K562 (cell line): ENCODE data around the gene KRTAP1-5.

Experiments
- ATF1 ChIP-seq, 2 experiments: fragments of 450-650 bp in 1 of 2; IDR thresholded peaks; 2 replicates each; pipeline ENCODE4 v1.6.1; 2016; ENCODE audit warnings: missing compliant biosample characterization in 1 of 2, missing genetic modification characterization in 1 of 2
- BRCA1 ChIP-seq, 2 experiments: fragments of 450-650 bp in 1 of 2; sonication (generic) in 1 of 2; formaldehyde crosslinking in 1 of 2; IDR thresholded peaks; 2 replicates each; pipeline versions ENCODE4 v1.5.0 to v1.6.1; 2017 to 2020; ENCODE audit warnings: mild to moderate bottlenecking in 1 of 2, missing genetic modification reagents in 1 of 2
- CTCF ChIP-seq, 3 experiments: IDR thresholded peaks in 2 of 3; conservative IDR thresholded peaks in 1 of 3; 2 replicates each; pipeline ENCODE4 v1.5.1; 2011 to 2012; ENCODE audit warnings: low read length in 3 of 3, mild to moderate bottlenecking in 3 of 3, control low read depth in 2 of 3, improper control_type of control experiment in 1 of 3, inconsistent platforms in 1 of 3, low read depth in 1 of 3, mixed read lengths in 1 of 3, moderate library complexity in 1 of 3; ENCODE audit not compliant: insufficient read depth in 2 of 3
- JUN ChIP-seq, 2 experiments: sonication (generic) in 1 of 2; formaldehyde crosslinking in 1 of 2; IDR thresholded peaks; 2 replicates each; pipeline versions ENCODE4 v1.6.1 to v1.8.0; 2012 to 2022; ENCODE audit warnings: borderline replicate concordance in 2 of 2, mild to moderate bottlenecking in 2 of 2, improper control_type of control experiment in 1 of 2, low read depth in 1 of 2, low read length in 1 of 2, missing genetic modification reagents in 1 of 2
- JUND ChIP-seq, 2 experiments: IDR thresholded peaks; 2 replicates in 1 of 2; 3 replicates in 1 of 2; pipeline ENCODE4 v1.6.1; 2011; ENCODE audit warnings: borderline replicate concordance in 2 of 2, low read depth in 2 of 2, low read length in 2 of 2, improper control_type of control experiment in 1 of 2, missing biosample characterization in 1 of 2, missing genetic modification characterization in 1 of 2, missing genetic modification reagents in 1 of 2
- NFATC3 ChIP-seq: fragments of 450-650 bp; IDR thresholded peaks from 2 replicates; pipeline ENCODE4 v1.6.1; 2017; ENCODE audit warnings: mild to moderate bottlenecking
- NRF1 ChIP-seq, 2 experiments: fragments of 450-650 bp; IDR thresholded peaks in 1 of 2; conservative IDR thresholded peaks in 1 of 2; 2 replicates each; pipeline ENCODE4 v1.6.1; 2014; ENCODE audit warnings: mild to moderate bottlenecking in 2 of 2
- POLR2A ChIP-seq: fragments of 450-650 bp; conservative IDR thresholded peaks from 2 replicates; pipeline ENCODE4 v1.6.1; 2016
- PTBP1 ChIP-seq: fragments of 200-400 bp; formaldehyde crosslinking; IDR thresholded peaks from 2 replicates; pipeline ENCODE4 v1.6.1; 2017; ENCODE audit warnings: low read depth, low read length
- TAF1 ChIP-seq: IDR thresholded peaks from 2 replicates; pipeline ENCODE4 v1.6.1; 2011; ENCODE audit warnings: mild to moderate bottlenecking, low read length, moderate library complexity; ENCODE audit not compliant: insufficient read depth, control insufficient read depth, severe bottlenecking; ENCODE audit errors: extremely low read depth
- TOE1 ChIP-seq, 2 experiments: fragments of 450-650 bp in 1 of 2; sonication (generic) in 1 of 2; formaldehyde crosslinking in 1 of 2; IDR thresholded peaks; 2 replicates each; pipeline versions ENCODE4 v1.7.1 to v1.8.0; 2016 to 2022; ENCODE audit warnings: borderline replicate concordance in 2 of 2, mild to moderate bottlenecking in 2 of 2, antibody characterized with exemption in 1 of 2, inconsistent platforms in 1 of 2, low read depth in 1 of 2, missing genetic modification reagents in 1 of 2, moderate library complexity in 1 of 2
- ZNF263 ChIP-seq: sonication (generic); formaldehyde crosslinking; IDR thresholded peaks from 2 replicates; pipeline ENCODE4 v1.8.0; 2022; ENCODE audit warnings: mild to moderate bottlenecking, missing genetic modification reagents, borderline replicate concordance
- ZZZ3 ChIP-seq: fragments of 450-650 bp; IDR thresholded peaks from 2 replicates; pipeline ENCODE4 v1.6.1; 2016; ENCODE audit warnings: antibody characterized with exemption, mild to moderate bottlenecking, moderate library complexity
- TF ChIP-seq, protein P1 (sequence below): fragments of 450-650 bp; IDR thresholded peaks from 2 replicates; pipeline ENCODE4 v1.6.1; 2016; ENCODE audit warnings: low read depth, mild to moderate bottlenecking, moderate library complexity

- no peak for TF ChIP-seq BRCA1 (IDR thresholded peaks at IDR 0.05)
- no peak for TF ChIP-seq BRCA1 (CRISPR knock-in tag; IDR thresholded peaks at IDR 0.05)
- TF ChIP-seq ZNF263 (CRISPR knock-in tag) = no peak
- no peak for TF ChIP-seq ZZZ3
- no peak for TF ChIP-seq CTCF (IDR thresholded peaks at IDR 0.05 in 2 of 3, conservative IDR thresholded peaks at IDR 0.05 in 1 of 3; ENCODE audit: insufficient read depth in 2 of 3, low read depth in 1 of 3, low read length in 3 of 3)
- no peak for TF ChIP-seq PTBP1
- no peak for TF ChIP-seq JUN (IDR thresholded peaks at IDR 0.05; ENCODE audit: borderline replicate concordance, low read depth, low read length)
- no peak for TF ChIP-seq JUN (CRISPR knock-in tag; IDR thresholded peaks at IDR 0.05; ENCODE audit: borderline replicate concordance)
- TF ChIP-seq NFATC3 = no peak
- TF ChIP-seq ATF1 (CRISPR knock-in tag; IDR thresholded peaks at IDR 0.05) = no peak
- TF ChIP-seq ATF1 (tag; IDR thresholded peaks at IDR 0.05) = no peak
- TF ChIP-seq POLR2A = no peak
- no peak for TF ChIP-seq TOE1 (IDR thresholded peaks at IDR 0.05; ENCODE audit: borderline replicate concordance)
- no peak for TF ChIP-seq TOE1 (CRISPR knock-in tag; IDR thresholded peaks at IDR 0.05; ENCODE audit: borderline replicate concordance, low read depth)
- no peak for TF ChIP-seq TAF1
- TF ChIP-seq JUND (IDR thresholded peaks at IDR 0.05; ENCODE audit: borderline replicate concordance, low read depth, low read length) = no peak
- TF ChIP-seq JUND (tag; IDR thresholded peaks at IDR 0.05; ENCODE audit: borderline replicate concordance, low read depth, low read length) = no peak
- no peak for TF ChIP-seq NRF1 (conservative IDR thresholded peaks at IDR 0.05 in 1 of 2, IDR thresholded peaks at IDR 0.05 in 1 of 2)
- TF ChIP-seq, protein P1, sequence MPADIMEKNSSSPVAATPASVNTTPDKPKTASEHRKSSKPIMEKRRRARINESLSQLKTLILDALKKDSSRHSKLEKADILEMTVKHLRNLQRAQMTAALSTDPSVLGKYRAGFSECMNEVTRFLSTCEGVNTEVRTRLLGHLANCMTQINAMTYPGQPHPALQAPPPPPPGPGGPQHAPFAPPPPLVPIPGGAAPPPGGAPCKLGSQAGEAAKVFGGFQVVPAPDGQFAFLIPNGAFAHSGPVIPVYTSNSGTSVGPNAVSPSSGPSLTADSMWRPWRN = no peak
Observed at GRCh38 chr17:41009301-41009760, 17.7 kb downstream of the KRTAP1-5 start.
